PC-9 (cell line): Measurements from ENCODE around the gene CTNNA3. TPM values are rescaled to one million over a fixed set of nuclear protein-coding genes. Genes with fewer than 3 reads are reported as not detected.

Experiments used
- BruUV-seq: library from RNA; stranded (reverse); fragments of 400-500 nt; replicated peaks from 2 replicates; lab custom pipeline; 2021; lab: Mats Ljungman, UMichigan
- CTCF ChIA-PET: fragments of 300-600 bp; sonication (Branson Sonifier 250); formaldehyde crosslinking; loops from one replicate; lab custom pipeline; 2022; ENCODE audit warnings: antibody characterized with exemption; lab: Charles Lee
- POLR2A ChIA-PET: fragments of 300-600 bp; sonication (Branson Sonifier 250); formaldehyde crosslinking; loops from one replicate; lab custom pipeline; 2022; ENCODE audit warnings: antibody characterized with exemption; ENCODE audit not compliant: unreplicated experiment; lab: Charles Lee
- DNase-seq, 2 experiments: peaks; one replicate each; pipeline versions ENCODE4 v3.0.0 to v3.0.0-alpha.2; 2015 to 2022; ENCODE audit warnings: mixed read lengths in 1 of 2
- H2AFZ ChIP-seq: fragments of 200-600 bp; sonication (generic); 2 replicates; pipeline ENCODE4 v1.8.1; 2017; ENCODE audit warnings: antibody characterized with exemption
- H3F3A ChIP-seq: fragments of 200-600 bp; sonication (generic); 2 replicates; pipeline ENCODE4 v1.8.1; 2017; ENCODE audit warnings: antibody characterized with exemption, mild to moderate bottlenecking, low read depth; ENCODE audit not compliant: insufficient read depth
- H3K27ac ChIP-seq: fragments of 200-600 bp; sonication (generic); 2 replicates; pipeline ENCODE4 v1.6.1; 2016; ENCODE audit warnings: mixed run types
- H3K27me3 ChIP-seq: fragments of 200-600 bp; sonication (generic); 2 replicates; pipeline ENCODE4 v1.6.1; 2016; ENCODE audit warnings: low read depth, mixed run types; ENCODE audit not compliant: insufficient read depth
- H3K36me3 ChIP-seq: fragments of 200-600 bp; sonication (generic); 2 replicates; pipeline ENCODE4 v1.6.1; 2016; ENCODE audit warnings: low read depth, mixed run types
- H3K4me1 ChIP-seq: fragments of 200-600 bp; sonication (generic); replicated peaks from 2 replicates; pipeline ENCODE4 v1.6.1; 2016; ENCODE audit warnings: mixed run types; ENCODE audit not compliant: insufficient read depth
- H3K4me2 ChIP-seq: fragments of 200-600 bp; sonication (generic); 2 replicates; pipeline ENCODE4 v1.6.1; 2017; ENCODE audit warnings: mixed run types
- H3K4me3 ChIP-seq: fragments of 200-600 bp; sonication (generic); 2 replicates; pipeline ENCODE4 v1.6.1; 2016; ENCODE audit warnings: mixed run types
- H3K79me2 ChIP-seq: fragments of 200-600 bp; sonication (generic); 2 replicates; pipeline ENCODE4 v1.6.1; 2017; ENCODE audit warnings: low read depth, mixed run types
- H3K9me2 ChIP-seq: fragments of 200-600 bp; sonication (generic); 2 replicates; pipeline ENCODE4 v1.8.1; 2017; ENCODE audit warnings: mild to moderate bottlenecking; ENCODE audit not compliant: insufficient read depth
- H3K9me3 ChIP-seq: fragments of 200-600 bp; sonication (generic); 2 replicates; pipeline ENCODE4 v1.8.1; 2016; ENCODE audit warnings: low read depth; ENCODE audit not compliant: insufficient read depth
- H4K20me1 ChIP-seq: fragments of 200-600 bp; sonication (generic); 2 replicates; pipeline ENCODE4 v1.8.1; 2017; ENCODE audit not compliant: insufficient read depth
- CTCF ChIP-seq: fragments of 200-600 bp; sonication (generic); conservative IDR thresholded peaks from 2 replicates; pipeline ENCODE4 v1.6.1; 2017; ENCODE audit warnings: mixed run types, antibody characterized with exemption, mild to moderate bottlenecking, moderate library complexity
- EZH2 ChIP-seq: fragments of 200-600 bp; sonication (generic); IDR thresholded peaks from 2 replicates; pipeline ENCODE4 v1.8.0; 2017; ENCODE audit warnings: antibody characterized with exemption, low read depth
- intact Hi-C: fragments of 100-400 bp; cut with micrococcal nuclease; formaldehyde crosslinking; loops from one replicate; pipeline ENCODE4 v1.10.0; 2022; ENCODE audit not compliant: unreplicated experiment
- total RNA-seq: library from RNA; stranded (reverse); gene quantifications from 2 replicates; pipeline ENCODE4 v1.2.3, GENCODE V29; 2021

The CTNNA3 gene
- total RNA-seq, 1 experiment from 2014 or later: not detected

- intact Hi-C loops: no loop called here
- Histone ChIP-seq H3K79me2 (no peaks in the 10 kb centered on the region), H4K20me1 (no peaks in the 10 kb centered on the region), H3F3A (no peaks in the 10 kb centered on the region), H3K27ac (no peak overlapping the region), H3K36me3 (no peaks in the 10 kb centered on the region), H3K27me3 (no peaks in the 10 kb centered on the region), H3K9me3 (no peaks in the 10 kb centered on the region), H3K4me1 (no peaks in the 10 kb centered on the region), H3K4me3 (no peak overlapping the region), H3K9me2 (no peaks in the 10 kb centered on the region), H2AFZ (no peak overlapping the region), H3K4me2 (no peak overlapping the region)
- no peak for DNase-seq
- CTCF ChIA-PET: no interaction called here
- no peak for TF ChIP-seq CTCF
- TF ChIP-seq EZH2: no peak
- BruUV-seq: no TSS peak
- POLR2A ChIA-PET: no interaction called here
These were observed 909.3 kb downstream of the CTNNA3 start for GRCh38 chr10:66786709-66787108.

DNA sequence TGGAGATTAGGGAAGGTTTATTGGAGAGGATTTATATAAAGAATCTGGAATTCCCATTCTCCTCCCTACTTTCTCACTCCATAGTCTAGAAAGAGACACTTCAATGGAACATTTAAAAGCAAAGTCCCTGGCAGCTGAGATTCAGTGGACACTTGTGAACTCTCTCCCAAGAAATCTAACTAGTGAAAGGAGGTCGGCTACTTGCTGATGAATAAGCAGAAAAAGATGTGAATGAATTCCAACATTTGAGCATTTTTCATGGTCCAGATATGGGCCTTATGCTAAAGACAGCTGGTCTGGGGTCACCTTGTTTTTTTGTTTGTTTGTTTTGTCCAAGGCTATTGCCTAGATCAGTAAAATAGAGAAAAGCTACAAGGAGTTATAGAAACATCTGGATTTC is 911.2 kb downstream of the CTNNA3 start:
- POLR2A ChIA-PET: no interaction called here
- H3K79me2 ChIP-seq: no peaks in the 10 kb centered on the region

DNA sequence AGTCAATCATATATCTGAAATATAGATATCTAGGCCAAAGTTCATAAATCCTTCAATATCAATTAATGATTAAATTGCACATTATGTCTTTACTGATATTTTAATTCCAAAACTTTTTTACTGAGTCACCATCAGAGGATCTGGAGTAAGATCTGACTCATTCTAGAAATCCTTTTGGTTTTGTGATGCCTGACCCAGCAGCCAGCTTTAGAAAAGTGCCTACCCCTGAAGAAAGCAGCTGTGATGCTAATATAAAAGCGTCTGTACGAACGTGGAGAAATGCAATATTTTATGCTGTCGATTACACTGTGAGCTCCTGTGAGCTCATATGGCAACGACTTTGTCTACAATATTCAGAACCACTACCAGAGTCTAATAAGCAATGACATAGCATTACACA is 912.7 kb downstream of the CTNNA3 start:
- TF ChIP-seq CTCF: no peak
- no peak for TF ChIP-seq EZH2
- Histone ChIP-seq H3F3A (no peaks in the 10 kb centered on the region), H4K20me1 (no peaks in the 10 kb centered on the region; the same call in 1 of the 2 replicates), H3K4me1 (no peaks in the 10 kb centered on the region), H3K9me3 (no peaks in the 10 kb centered on the region), H3K4me3 (no peak overlapping the region), H3K27ac (no peak overlapping the region), H3K27me3 (no peaks in the 10 kb centered on the region), H2AFZ (no peak overlapping the region), H3K79me2 (no peaks in the 10 kb centered on the region), H3K36me3 (no peaks in the 10 kb centered on the region), H3K9me2 (no peaks in the 10 kb centered on the region), H3K4me2 (no peak overlapping the region)
- no TSS peak for BruUV-seq
- intact Hi-C loops: no loop called here
- DNase-seq: no peak
- ChIA-PET CTCF (no interaction called here), POLR2A (no interaction called here)

More for the DNA sequence above, 911.2 kb downstream of the CTNNA3 start:
- Histone ChIP-seq H3K9me2 (no peaks in the 10 kb centered on the region), H2AFZ (no peak overlapping the region), H3K4me1 (no peaks in the 10 kb centered on the region), H3K4me2 (no peak overlapping the region), H3K36me3 (no peaks in the 10 kb centered on the region), H3K27me3 (no peaks in the 10 kb centered on the region), H3F3A (no peaks in the 10 kb centered on the region), H3K27ac (no peak overlapping the region), H3K9me3 (no peaks in the 10 kb centered on the region), H3K4me3 (no peak overlapping the region), H4K20me1 (no peaks in the 10 kb centered on the region; the same call in 1 of the 2 replicates)
- no TSS peak for BruUV-seq
- CTCF ChIA-PET: no interaction called here
- intact Hi-C loops: no loop called here
- no peak for DNase-seq
- TF ChIP-seq CTCF (no peak), EZH2 (no peak)
